Glutamatergic neuron (in vitro differentiated cells): Measurements from ENCODE around the gene DNAJC4. TPM values are rescaled to one million over a fixed set of nuclear protein-coding genes. Genes with fewer than 3 reads are reported as not detected.

Experiments
- DNase-seq: peaks from one replicate; pipeline ENCODE4 v3.0.0; 2022
- H3K27ac Mint-ChIP-seq: one replicate; pipeline ENCODE4 v1.8.0; 2020; ENCODE audit warnings: mild to moderate bottlenecking, mixed read lengths, inconsistent platforms; ENCODE audit not compliant: unreplicated experiment
- H3K27me3 Mint-ChIP-seq: one replicate; pipeline ENCODE4 v1.8.0; 2020; ENCODE audit warnings: mild to moderate bottlenecking, moderate library complexity, mixed read lengths, inconsistent platforms; ENCODE audit not compliant: unreplicated experiment
- H3K36me3 Mint-ChIP-seq: one replicate; pipeline ENCODE4 v1.8.0; 2020; ENCODE audit warnings: mild to moderate bottlenecking, mixed read lengths, inconsistent platforms; ENCODE audit not compliant: unreplicated experiment
- H3K4me1 Mint-ChIP-seq: one replicate; pipeline ENCODE4 v1.8.0; 2020; ENCODE audit warnings: mild to moderate bottlenecking, low read depth, mixed read lengths, inconsistent platforms; ENCODE audit not compliant: unreplicated experiment
- H3K4me3 Mint-ChIP-seq: one replicate; pipeline ENCODE4 v1.8.0; 2020; ENCODE audit warnings: mild to moderate bottlenecking, mixed read lengths, inconsistent platforms; ENCODE audit not compliant: unreplicated experiment
- H3K9me3 Mint-ChIP-seq: one replicate; pipeline ENCODE4 v1.8.0; 2020; ENCODE audit warnings: mild to moderate bottlenecking, moderate library complexity, mixed read lengths, inconsistent platforms; ENCODE audit not compliant: unreplicated experiment
- total RNA-seq: library from RNA; stranded (reverse); fragmentation: NEBNext Ultra II Directional; extraction: Animal tissue kit (Norgen Biotek cat#: 25700); gene quantifications from one replicate; pipeline ENCODE4 v1.2.1, GENCODE V29; 2021; ENCODE audit not compliant: unreplicated experiment
- TF ChIP-seq, protein P1 (sequence below): fragments of 200-600 bp; sonication (generic); IDR thresholded peaks from one replicate; pipeline ENCODE4 v1.5.0; 2021; ENCODE audit not compliant: partially characterized antibody, unreplicated experiment

Gene DNAJC4
- total RNA-seq, 1 donor from 2014 or later = 30.5 TPM

- peaks cover 17% of the 10 kb centered on the region for H3K27me3 Mint-ChIP-seq
- H3K9me3 Mint-ChIP-seq = peaks cover 11% of the 10 kb centered on the region
- H3K36me3 Mint-ChIP-seq = no peaks in the 10 kb centered on the region
- peaks cover 1% of the 10 kb centered on the region for H3K4me1 Mint-ChIP-seq
- TF ChIP-seq, protein P1, sequence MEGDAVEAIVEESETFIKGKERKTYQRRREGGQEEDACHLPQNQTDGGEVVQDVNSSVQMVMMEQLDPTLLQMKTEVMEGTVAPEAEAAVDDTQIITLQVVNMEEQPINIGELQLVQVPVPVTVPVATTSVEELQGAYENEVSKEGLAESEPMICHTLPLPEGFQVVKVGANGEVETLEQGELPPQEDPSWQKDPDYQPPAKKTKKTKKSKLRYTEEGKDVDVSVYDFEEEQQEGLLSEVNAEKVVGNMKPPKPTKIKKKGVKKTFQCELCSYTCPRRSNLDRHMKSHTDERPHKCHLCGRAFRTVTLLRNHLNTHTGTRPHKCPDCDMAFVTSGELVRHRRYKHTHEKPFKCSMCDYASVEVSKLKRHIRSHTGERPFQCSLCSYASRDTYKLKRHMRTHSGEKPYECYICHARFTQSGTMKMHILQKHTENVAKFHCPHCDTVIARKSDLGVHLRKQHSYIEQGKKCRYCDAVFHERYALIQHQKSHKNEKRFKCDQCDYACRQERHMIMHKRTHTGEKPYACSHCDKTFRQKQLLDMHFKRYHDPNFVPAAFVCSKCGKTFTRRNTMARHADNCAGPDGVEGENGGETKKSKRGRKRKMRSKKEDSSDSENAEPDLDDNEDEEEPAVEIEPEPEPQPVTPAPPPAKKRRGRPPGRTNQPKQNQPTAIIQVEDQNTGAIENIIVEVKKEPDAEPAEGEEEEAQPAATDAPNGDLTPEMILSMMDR = no peak
- H3K4me3 Mint-ChIP-seq = no peak overlapping the region
- DNase-seq = no peak
- no peak overlapping the region for H3K27ac Mint-ChIP-seq
Observed at GRCh38 chr11:64263947-64264317, 33.6 kb downstream of the DNAJC4 start.

GRCh38 chr11:64264371-64264852 is 34.1 kb downstream of the DNAJC4 start:
- peaks cover 10% of the 10 kb centered on the region for H3K9me3 Mint-ChIP-seq
- H3K27ac Mint-ChIP-seq = no peak overlapping the region
- TF ChIP-seq, protein P1 = no peak
- no peak for DNase-seq
- H3K27me3 Mint-ChIP-seq = peaks cover 17% of the 10 kb centered on the region
- no peaks in the 10 kb centered on the region for H3K36me3 Mint-ChIP-seq
- no peak overlapping the region for H3K4me3 Mint-ChIP-seq
- H3K4me1 Mint-ChIP-seq = peaks cover 2% of the 10 kb centered on the region

DNA sequence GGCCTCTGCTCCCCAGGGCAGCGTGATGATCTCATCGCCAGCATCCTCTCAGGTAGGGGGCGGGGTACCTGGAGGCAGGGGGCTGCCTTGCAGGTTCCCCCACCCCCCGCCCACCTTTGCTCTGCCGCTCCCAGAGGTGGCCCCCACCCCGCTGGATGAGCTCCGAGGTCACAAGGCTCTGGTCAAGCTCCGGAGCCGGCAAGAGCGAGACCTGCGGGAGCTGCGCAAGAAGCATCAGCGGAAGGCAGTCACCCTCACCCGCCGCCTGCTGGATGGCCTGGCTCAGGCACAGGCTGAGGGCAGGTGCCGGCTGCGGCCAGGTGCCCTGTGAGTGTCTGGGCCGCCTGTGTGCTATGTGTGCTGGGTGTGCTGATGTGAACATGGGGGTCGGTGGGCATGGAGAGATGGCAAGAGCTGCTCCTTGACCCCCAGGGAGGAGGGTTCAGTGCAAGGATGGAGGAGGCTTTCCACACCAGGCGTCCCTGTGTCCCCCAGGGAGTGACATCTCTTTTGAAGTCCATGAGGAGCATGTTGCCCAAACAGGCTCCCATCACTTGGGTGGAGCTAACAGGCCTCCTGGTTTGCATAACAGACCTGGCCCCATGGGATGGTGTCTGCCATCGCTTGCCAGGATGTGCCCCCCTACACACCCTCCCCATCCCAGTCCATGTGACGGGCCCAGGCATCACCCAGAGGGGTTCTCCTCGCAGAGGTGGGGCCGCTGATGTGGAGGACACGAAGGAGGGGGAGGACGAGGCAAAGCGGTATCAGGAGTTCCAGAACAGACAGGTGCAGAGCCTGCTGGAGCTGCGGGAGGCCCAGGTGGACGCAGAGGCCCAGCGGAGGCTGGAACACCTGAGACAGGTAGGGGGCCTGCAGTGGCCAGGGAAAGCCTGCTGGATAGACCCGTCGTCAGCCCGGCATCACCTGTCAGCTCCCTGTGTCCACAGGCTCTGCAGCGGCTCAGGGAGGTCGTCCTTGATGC is 35.1 kb downstream of the DNAJC4 start:
- Mint-ChIP-seq H3K27ac (no peak overlapping the region), H3K9me3 (peaks cover 11% of the 10 kb centered on the region), H3K4me1 (peaks cover 2% of the 10 kb centered on the region), H3K4me3 (no peak overlapping the region), H3K36me3 (no peaks in the 10 kb centered on the region), H3K27me3 (peaks cover 13% of the 10 kb centered on the region)
- DNase-seq = no peak
- TF ChIP-seq, protein P1 = no peak

DNA sequence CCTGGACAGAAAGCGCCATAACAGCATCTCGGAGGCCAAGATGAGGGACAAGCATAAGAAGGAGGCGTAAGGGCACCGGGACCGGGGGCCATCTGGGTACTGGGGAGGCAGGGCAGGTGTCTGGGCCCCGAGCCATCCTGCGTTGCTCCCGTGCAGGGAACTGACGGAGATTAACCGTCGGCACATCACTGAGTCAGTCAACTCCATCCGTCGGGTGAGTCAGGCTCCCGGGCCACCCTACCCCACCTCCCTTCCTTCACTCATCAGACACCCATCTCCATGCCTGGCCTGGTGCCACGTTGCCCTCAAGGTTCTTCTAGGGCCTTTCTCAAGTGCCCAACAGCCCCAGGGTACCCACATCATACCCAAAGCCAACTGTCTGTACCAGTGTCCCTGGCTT is 36.0 kb downstream of the DNAJC4 start:
- Mint-ChIP-seq H3K4me1 (peaks cover 2% of the 10 kb centered on the region), H3K36me3 (no peaks in the 10 kb centered on the region), H3K4me3 (no peak overlapping the region), H3K27ac (no peak overlapping the region), H3K9me3 (peaks cover 16% of the 10 kb centered on the region), H3K27me3 (peaks cover 15% of the 10 kb centered on the region)
- no peak for DNase-seq
- TF ChIP-seq, protein P1 = no peak
